ENCODE measurements around the gene AGAP2. TPM values are rescaled to one million over a fixed set of nuclear protein-coding genes. Genes with fewer than 3 reads are reported as not detected.
A peak's percentile ranks its signal among the peaks of the same experiment; 100 is the strongest.

AGAP2 gene
- total and polyA plus RNA-seq, 2 of the 13 experiments (the other 11 are each of a cell fraction or from before 2014, with no cell fraction given) = 0.38 to 0.45 TPM

GRCh38 chr12:57745485-57745881 is 6.9 kb upstream of the AGAP2 start (continued):
- TF ChIP-seq HIC2 (CRISPR knock-in tag; IDR thresholded peaks at IDR 0.05; ENCODE audit: low read depth) (0 out of 2 replicates have a peak, but pooled peaks have one; percentile 8), ZNF224 (CRISPR knock-in tag; IDR thresholded peaks at IDR 0.05) (0 out of 2 replicates have a peak, but pooled peaks have one; percentile 7), ZNF296 (CRISPR knock-in tag; conservative IDR thresholded peaks at IDR 0.05) (no peak), BRF2 (CRISPR knock-in tag; IDR thresholded peaks at IDR 0.05) (0 out of 2 replicates have a peak, but pooled peaks have one; percentile 45), POLR2G (IDR thresholded peaks at IDR 0.05; ENCODE audit: low read depth, low read length) (peak; percentile 30; the same call in 1 of the 2 replicates), ZNF256 (CRISPR knock-in tag; conservative IDR thresholded peaks at IDR 0.05) (no peak), EP300 (IDR thresholded peaks at IDR 0.05; ENCODE audit: low read depth in 2 of 2, low read length in 2 of 2) (no peak), EP300 (CRISPR knock-in tag; IDR thresholded peaks at IDR 0.05; ENCODE audit: borderline replicate concordance) (0 out of 2 replicates have a peak, but pooled peaks have one; percentile 15), ZNF280D (CRISPR knock-in tag; IDR thresholded peaks at IDR 0.05) (no peak), PHF5A (CRISPR knock-in tag; IDR thresholded peaks at IDR 0.05; ENCODE audit: low read depth, unreplicated experiment) (no peak), ZNF552 (CRISPR knock-in tag; IDR thresholded peaks at IDR 0.05; ENCODE audit: borderline replicate concordance) (no peak), ZNF724P (CRISPR knock-in tag; IDR thresholded peaks at IDR 0.05; ENCODE audit: borderline replicate concordance) (no peak), DR1 (CRISPR knock-in tag; IDR thresholded peaks at IDR 0.05) (no peak), FOXP1 (IDR thresholded peaks at IDR 0.05) (no peak), FOXP1 (CRISPR knock-in tag; IDR thresholded peaks at IDR 0.05) (no peak), ZNF574 (CRISPR knock-in tag; IDR thresholded peaks at IDR 0.05) (no peak), TEAD3 (CRISPR knock-in tag; optimal IDR thresholded peaks at IDR 0.05; ENCODE audit: borderline replicate concordance) (peak; percentile 59), POLR2A (IDR thresholded peaks at IDR 0.05; ENCODE audit: insufficient read depth in 1 of 2, low read depth in 2 of 2, low read length in 2 of 2) (peak in 1 of 2 experiments; percentile 49; a peak in 2 of 4 replicates), BORCS8-MEF2B (CRISPR knock-in tag; IDR thresholded peaks at IDR 0.05) (peak; percentile 38; the same call in 1 of the 2 replicates), AGO2 (optimal IDR thresholded peaks at IDR 0.05; ENCODE audit: low read depth, low read length) (peak; percentile 27), GTF2F1 (IDR thresholded peaks at IDR 0.05; ENCODE audit: low read length) (no peak), NR2F1 (CRISPR knock-in tag; IDR thresholded peaks at IDR 0.05) (no peak), DRAP1 (CRISPR knock-in tag; IDR thresholded peaks at IDR 0.05) (no peak)
